Hepatocyte (in vitro differentiated cells): ENCODE data around the gene SHROOM3. TPM values are rescaled to one million over a fixed set of nuclear protein-coding genes. Genes with fewer than 3 reads are reported as not detected.

Experiments used
- DNase-seq: peaks from one replicate; pipeline ENCODE4 v3.0.0-alpha.2; 2016; ENCODE audit warnings: low spot score
- H2AFZ ChIP-seq: fragments of 200-600 bp; sonication (generic); 2 replicates; pipeline ENCODE4 v1.6.0; 2016; ENCODE audit warnings: antibody characterized with exemption, mild to moderate bottlenecking
- H3K27ac ChIP-seq: fragments of 200-600 bp; sonication (generic); 2 replicates; pipeline ENCODE4 v1.5.1; 2016; ENCODE audit warnings: mild to moderate bottlenecking
- H3K27me3 ChIP-seq: fragments of 200-600 bp; sonication (generic); 2 replicates; pipeline ENCODE4 v1.6.1; 2016
- H3K36me3 ChIP-seq: fragments of 200-600 bp; sonication (generic); replicated peaks from 2 replicates; pipeline ENCODE4 v1.5.1; 2016; ENCODE audit warnings: low read depth; ENCODE audit not compliant: insufficient read depth
- H3K4me1 ChIP-seq: fragments of 200-600 bp; sonication (generic); 2 replicates; pipeline ENCODE4 v1.5.1; 2016; ENCODE audit warnings: mild to moderate bottlenecking, moderate library complexity; ENCODE audit not compliant: insufficient read depth
- H3K4me2 ChIP-seq: fragments of 200-600 bp; sonication (generic); 2 replicates; pipeline ENCODE4 v1.6.0; 2016
- H3K4me3 ChIP-seq: fragments of 200-600 bp; sonication (generic); 2 replicates; pipeline ENCODE4 v1.5.1; 2016; ENCODE audit warnings: mild to moderate bottlenecking
- H3K79me2 ChIP-seq: fragments of 200-600 bp; sonication (generic); 2 replicates; pipeline ENCODE4 v1.6.0; 2017; ENCODE audit warnings: mild to moderate bottlenecking
- H3K9me2 ChIP-seq: fragments of 200-600 bp; sonication (generic); replicated peaks from 2 replicates; pipeline ENCODE4 v1.6.0; 2017; ENCODE audit warnings: mild to moderate bottlenecking; ENCODE audit not compliant: insufficient read depth
- H3K9me3 ChIP-seq: fragments of 200-600 bp; sonication (generic); 2 replicates; pipeline ENCODE4 v1.5.1; 2016; ENCODE audit warnings: low read depth, mild to moderate bottlenecking
- H4K20me1 ChIP-seq: fragments of 200-600 bp; sonication (generic); 2 replicates; pipeline ENCODE4 v1.6.0; 2016; ENCODE audit warnings: mild to moderate bottlenecking; ENCODE audit not compliant: insufficient read depth, poor library complexity, severe bottlenecking
- EZH2 ChIP-seq: fragments of 200-600 bp; sonication (generic); IDR thresholded peaks from 2 replicates; pipeline ENCODE4 v1.6.1; 2016; ENCODE audit warnings: antibody characterized with exemption, mild to moderate bottlenecking, borderline replicate concordance
- EZH2phosphoT487 ChIP-seq: fragments of 200-600 bp; sonication (generic); IDR thresholded peaks from one replicate; pipeline ENCODE4 v1.6.1; 2018; ENCODE audit warnings: antibody characterized with exemption, mild to moderate bottlenecking, low read depth, moderate library complexity; ENCODE audit not compliant: unreplicated experiment, severe bottlenecking
- WGBS: methylation state at CpG from one replicate; pipeline ENCODE4 v1.1.6; 2016; ENCODE audit warnings: low lambda C conversion rate; ENCODE audit errors: missing lambda C conversion rate; 5-methylcytosine and 5-hydroxymethylcytosine counted together
- polyA plus RNA-seq: library from polyadenylated mRNA; unstranded; fragments of >200 nt; fragmentation: Nextera tagmentation; extraction: Ambion mirVana; gene quantifications from 2 replicates; pipeline ENCODE4 v1.2.1, GENCODE V29; 2016
- total RNA-seq: library from RNA; depleted of rRNA; stranded (reverse); fragments of >200 nt; gene quantifications from 2 replicates; pipeline ENCODE4 v1.2.3, GENCODE V29; 2014
- TF ChIP-seq, protein P1 (sequence below): fragments of 200-600 bp; sonication (generic); IDR thresholded peaks from 2 replicates; pipeline ENCODE4 v1.5.1; 2016; ENCODE audit warnings: antibody characterized with exemption, mild to moderate bottlenecking; ENCODE audit not compliant: poor library complexity

Gene SHROOM3
- total and polyA plus RNA-seq, 2 experiments from 2014 or later, result 35.0 to 63.1 TPM

DNA sequence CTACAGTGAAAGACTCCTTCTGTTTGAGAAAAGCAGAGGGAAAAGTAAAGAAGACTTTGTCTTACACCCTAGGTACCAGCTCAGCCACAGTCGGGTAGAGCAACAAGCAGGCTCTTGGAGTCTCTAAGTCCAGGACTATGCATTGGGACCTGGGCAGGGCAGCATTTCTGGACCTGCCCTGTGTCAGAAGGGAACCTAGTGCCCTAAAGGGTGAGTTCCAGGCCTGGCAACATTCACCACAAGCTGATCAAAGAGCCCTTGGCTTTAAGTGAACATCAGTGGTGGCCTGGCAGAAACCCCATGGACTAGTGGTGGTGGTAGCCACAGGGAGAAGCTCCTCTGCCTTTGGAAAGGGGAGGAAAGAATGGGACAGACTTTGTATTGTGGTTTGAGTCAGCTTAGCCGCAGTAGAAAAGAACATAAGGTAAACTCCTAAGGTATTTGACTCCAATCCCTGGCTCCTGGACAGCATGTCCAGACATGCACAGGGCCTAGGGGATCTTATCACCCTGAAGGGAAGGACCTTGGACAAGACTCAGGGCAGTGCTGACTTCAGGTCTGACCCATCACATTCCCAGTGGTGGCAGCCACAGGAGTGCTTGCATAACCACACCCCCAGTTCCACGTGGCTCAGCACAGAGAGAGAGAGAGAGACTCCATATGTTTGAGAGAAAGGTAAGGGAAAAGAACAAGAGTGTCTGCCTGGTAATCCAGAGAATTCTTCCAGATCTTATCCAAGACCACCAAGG lies 46.7 kb upstream of the SHROOM3 start:
- Histone ChIP-seq H3K4me1 (peaks cover 7% of the 10 kb centered on the region), H3K36me3 (no peaks in the 10 kb centered on the region), H3K4me2 (no peak overlapping the region), H3K9me3 (no peaks in the 10 kb centered on the region), H4K20me1 (no peaks in the 10 kb centered on the region), H3K4me3 (no peak overlapping the region), H2AFZ (no peak overlapping the region), H3K27ac (peak overlapping the region; percentile 67), H3K27me3 (no peaks in the 10 kb centered on the region), H3K9me2 (no peaks in the 10 kb centered on the region), H3K79me2 (no peaks in the 10 kb centered on the region)
- peak; percentile 56 for DNase-seq
- 69% methylated on average over 3 of the region's 3 CpGs for WGBS
- TF ChIP-seq EZH2 (no peak), EZH2phosphoT487 (no peak)
- TF ChIP-seq, protein P1, sequence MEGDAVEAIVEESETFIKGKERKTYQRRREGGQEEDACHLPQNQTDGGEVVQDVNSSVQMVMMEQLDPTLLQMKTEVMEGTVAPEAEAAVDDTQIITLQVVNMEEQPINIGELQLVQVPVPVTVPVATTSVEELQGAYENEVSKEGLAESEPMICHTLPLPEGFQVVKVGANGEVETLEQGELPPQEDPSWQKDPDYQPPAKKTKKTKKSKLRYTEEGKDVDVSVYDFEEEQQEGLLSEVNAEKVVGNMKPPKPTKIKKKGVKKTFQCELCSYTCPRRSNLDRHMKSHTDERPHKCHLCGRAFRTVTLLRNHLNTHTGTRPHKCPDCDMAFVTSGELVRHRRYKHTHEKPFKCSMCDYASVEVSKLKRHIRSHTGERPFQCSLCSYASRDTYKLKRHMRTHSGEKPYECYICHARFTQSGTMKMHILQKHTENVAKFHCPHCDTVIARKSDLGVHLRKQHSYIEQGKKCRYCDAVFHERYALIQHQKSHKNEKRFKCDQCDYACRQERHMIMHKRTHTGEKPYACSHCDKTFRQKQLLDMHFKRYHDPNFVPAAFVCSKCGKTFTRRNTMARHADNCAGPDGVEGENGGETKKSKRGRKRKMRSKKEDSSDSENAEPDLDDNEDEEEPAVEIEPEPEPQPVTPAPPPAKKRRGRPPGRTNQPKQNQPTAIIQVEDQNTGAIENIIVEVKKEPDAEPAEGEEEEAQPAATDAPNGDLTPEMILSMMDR, result no peak

DNA sequence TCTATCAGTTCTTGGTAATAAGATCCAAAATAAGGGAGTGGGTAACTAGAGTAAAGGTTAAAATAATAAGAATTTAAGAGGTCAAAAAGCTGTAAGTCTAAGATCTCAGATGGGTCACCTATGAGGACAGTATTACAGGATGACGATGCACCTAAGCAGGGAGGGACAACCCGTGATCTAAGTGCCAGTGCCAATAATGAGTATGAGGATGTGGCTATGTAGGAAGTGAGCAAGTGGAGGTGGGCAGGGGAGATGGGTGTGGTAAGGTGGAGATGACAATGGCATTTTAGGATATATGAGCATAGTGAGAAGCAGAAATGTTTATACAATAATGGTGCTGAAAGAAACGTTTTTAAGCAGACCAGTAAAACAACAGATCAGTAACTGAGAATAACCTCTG lies 33.4 kb upstream of the SHROOM3 start:
- Histone ChIP-seq H4K20me1 (no peaks in the 10 kb centered on the region), H3K4me1 (peaks cover 7% of the 10 kb centered on the region), H3K9me3 (no peaks in the 10 kb centered on the region), H3K27ac (no peak overlapping the region), H3K27me3 (no peaks in the 10 kb centered on the region), H3K79me2 (no peaks in the 10 kb centered on the region), H2AFZ (no peak overlapping the region), H3K9me2 (no peaks in the 10 kb centered on the region), H3K4me2 (no peak overlapping the region), H3K36me3 (no peaks in the 10 kb centered on the region), H3K4me3 (no peak overlapping the region)
- no peak for DNase-seq
- WGBS, result 75% methylated on average over 3 of the region's 3 CpGs
- TF ChIP-seq EZH2phosphoT487, result no peak
- TF ChIP-seq, protein P1, result no peak
- TF ChIP-seq EZH2, result no peak

DNA sequence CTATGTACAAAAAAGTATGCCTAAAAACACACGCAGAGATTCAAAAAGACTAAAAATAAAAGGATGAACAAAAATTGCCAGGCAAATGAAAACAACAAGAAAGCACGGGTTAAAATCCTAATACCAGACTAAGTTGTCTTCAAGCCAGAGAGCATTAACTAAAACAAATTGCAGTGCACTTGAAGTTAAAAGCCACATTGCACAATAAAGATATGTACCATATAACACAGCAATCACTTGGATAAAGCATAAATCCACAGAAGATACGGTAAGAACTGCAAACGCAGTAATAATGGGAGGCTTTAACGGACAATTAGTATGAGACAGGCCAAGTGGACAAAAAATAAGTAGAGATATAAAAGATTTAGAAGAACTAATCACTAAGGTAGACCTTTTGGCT lies 28.9 kb upstream of the SHROOM3 start:
- 45% methylated on average over 5 of the region's 5 CpGs for WGBS

More for the DNA sequence above, 28.9 kb upstream of the SHROOM3 start:
- Histone ChIP-seq H3K27ac (no peak overlapping the region), H3K79me2 (no peaks in the 10 kb centered on the region), H3K9me3 (no peaks in the 10 kb centered on the region), H3K4me1 (peaks cover 7% of the 10 kb centered on the region), H4K20me1 (no peaks in the 10 kb centered on the region), H3K27me3 (no peaks in the 10 kb centered on the region), H2AFZ (peak overlapping the region; percentile 6), H3K36me3 (no peaks in the 10 kb centered on the region), H3K9me2 (no peaks in the 10 kb centered on the region), H3K4me3 (no peak overlapping the region), H3K4me2 (no peak overlapping the region)
- TF ChIP-seq, protein P1, result no peak
- TF ChIP-seq EZH2 (no peak), EZH2phosphoT487 (no peak)
- DNase-seq, result no peak
